Cardiac muscle cell (in vitro differentiated cells and primary cell): Measurements from ENCODE around the gene SCYL2. TPM values are rescaled to one million over a fixed set of nuclear protein-coding genes. Genes with fewer than 3 reads are reported as not detected.
"Not testable (repeated sequence)": the region's sequence is repeated elsewhere in the genome, so short reads cannot be mapped to it uniquely, and the experiment has no call there.

Experiments
- DNase-seq, 2 donors: peaks; one replicate each; pipeline versions ENCODE4 v3.0.0 to v3.0.0-alpha.2; 2010 to 2017; ENCODE audit warnings: low read depth in 1 of 2, low spot score in 1 of 2
- H3K27ac ChIP-seq: fragments of 200-600 bp; sonication (generic); 2 replicates; pipeline ENCODE4 v1.5.1; 2016
- H3K27me3 ChIP-seq: fragments of 200-600 bp; sonication (generic); 2 replicates; pipeline ENCODE4 v1.6.0; 2016; ENCODE audit warnings: control low read depth
- H3K36me3 ChIP-seq: fragments of 200-600 bp; sonication (generic); 2 replicates; pipeline ENCODE4 v1.5.1; 2016; ENCODE audit warnings: control low read depth
- H3K4me1 ChIP-seq: fragments of 200-600 bp; sonication (generic); 2 replicates; pipeline ENCODE4 v1.8.1; 2017; ENCODE audit warnings: low read depth, mild to moderate bottlenecking, mixed run types
- H3K4me3 ChIP-seq: fragments of 200-600 bp; sonication (generic); 2 replicates; pipeline ENCODE4 v1.5.1; 2016; ENCODE audit warnings: mild to moderate bottlenecking
- H3K9me3 ChIP-seq: fragments of 200-600 bp; sonication (generic); 2 replicates; pipeline ENCODE4 v1.5.1; 2017; ENCODE audit warnings: low read depth, mild to moderate bottlenecking, control low read depth
- CTCF ChIP-seq: IDR thresholded peaks from 2 replicates; pipeline ENCODE4 v1.5.1; 2012; ENCODE audit warnings: low read depth, mild to moderate bottlenecking, low read length
- polyA plus RNA-seq: library from polyadenylated mRNA; unstranded; fragments of >200 nt; fragmentation: Nextera tagmentation; extraction: Ambion mirVana; gene quantifications from 2 replicates; pipeline ENCODE4 v1.2.1, GENCODE V29; 2016
- total RNA-seq: library from RNA; depleted of rRNA; stranded (reverse); fragments of >200 nt; gene quantifications from 2 replicates; pipeline ENCODE4 v1.2.3, GENCODE V29; 2016

Gene SCYL2
- total and polyA plus RNA-seq, 2 experiments from 2014 or later, result 26.7 to 60.7 TPM

GRCh38 chr12:100253437-100253836 lies 13.5 kb upstream of the SCYL2 start:
- no peaks in the 10 kb centered on the region for H3K4me1 ChIP-seq

GRCh38 chr12:100254876-100255275 lies 12.1 kb upstream of the SCYL2 start:
- Histone ChIP-seq H3K27me3 (no peaks in the 10 kb centered on the region), H3K27ac (no peak overlapping the region), H3K36me3 (no peaks in the 10 kb centered on the region), H3K4me3 (no peak overlapping the region), H3K9me3 (no peaks in the 10 kb centered on the region), H3K4me1 (no peaks in the 10 kb centered on the region)
- TF ChIP-seq CTCF, result no peak
- DNase-seq, result peak in 1 of 2 donors; percentile 8

More at GRCh38 chr12:100253437-100253836, 13.5 kb upstream of the SCYL2 start:
- no peak for DNase-seq
- Histone ChIP-seq H3K4me3 (no peak overlapping the region), H3K36me3 (no peaks in the 10 kb centered on the region), H3K9me3 (no peaks in the 10 kb centered on the region), H3K27ac (no peak overlapping the region), H3K27me3 (no peaks in the 10 kb centered on the region)
- TF ChIP-seq CTCF, result no peak

GRCh38 chr12:100258127-100258526 lies 8.8 kb upstream of the SCYL2 start:
- Histone ChIP-seq H3K9me3 (no peaks in the 10 kb centered on the region), H3K36me3 (no peaks in the 10 kb centered on the region), H3K4me1 (no peaks in the 10 kb centered on the region), H3K27ac (no peak overlapping the region), H3K4me3 (no peak overlapping the region), H3K27me3 (no peaks in the 10 kb centered on the region)
- no peak for TF ChIP-seq CTCF
- DNase-seq, result no peak

- no peaks in the 10 kb centered on the region for H3K36me3 ChIP-seq
- no peak overlapping the region for H3K27ac ChIP-seq
- no peaks in the 10 kb centered on the region for H3K4me1 ChIP-seq
- no peak for TF ChIP-seq CTCF
- no peaks in the 10 kb centered on the region for H3K9me3 ChIP-seq
- H3K27me3 ChIP-seq, result no peaks in the 10 kb centered on the region
- DNase-seq, result no peak
- no peak overlapping the region for H3K4me3 ChIP-seq
Observed at GRCh38 chr12:100263131-100263530, 3.8 kb upstream of the SCYL2 start.

- not testable (repeated sequence) for H3K36me3 ChIP-seq, H3K4me3 ChIP-seq, H3K9me3 ChIP-seq, DNase-seq, H3K27me3 ChIP-seq, H3K27ac ChIP-seq
- H3K4me1 ChIP-seq, result peaks cover 17% of the 10 kb centered on the region
Observed at GRCh38 chr12:100265107-100265506, 1.9 kb upstream of the SCYL2 start.

GRCh38 chr12:100265732-100266584 lies 1.0 kb upstream of the SCYL2 start:
- no peaks in the 10 kb centered on the region for H3K36me3 ChIP-seq
- peak overlapping the region; percentile 97 for H3K27ac ChIP-seq
- H3K27me3 ChIP-seq, result no peaks in the 10 kb centered on the region
- TF ChIP-seq CTCF, result no peak
- H3K4me3 ChIP-seq, result peak overlapping the region; percentile 88
- peaks cover 20% of the 10 kb centered on the region for H3K4me1 ChIP-seq
- DNase-seq, result no peak
- H3K9me3 ChIP-seq, result no peaks in the 10 kb centered on the region
